ENCODE results near the gene SEPHS1.
"Not testable (repeated sequence)": the region's sequence is repeated elsewhere in the genome, so short reads cannot be mapped to it uniquely, and the experiment has no call there.

The SEPHS1 gene

GRCh38 chr10:13322615-13323148 is 25.4 kb downstream of the SEPHS1 start:
- DNase-seq = no peak

GRCh38 chr10:13321576-13321975 is 26.5 kb downstream of the SEPHS1 start:
- no peak for DNase-seq

- no peak for DNase-seq
Measured at GRCh38 chr10:13319166-13319565, 28.9 kb downstream of the SEPHS1 start.

- DNase-seq = no peak
Measured at GRCh38 chr10:13317474-13317873, 30.6 kb downstream of the SEPHS1 start.

GRCh38 chr10:13316635-13317311 is 31.3 kb downstream of the SEPHS1 start:
- no peak for DNase-seq

GRCh38 chr10:13315361-13315760 is 32.7 kb downstream of the SEPHS1 start:
- no peak for DNase-seq

GRCh38 chr10:13311177-13311575 is 36.9 kb downstream of the SEPHS1 start:
- DNase-seq = no peak

DNA sequence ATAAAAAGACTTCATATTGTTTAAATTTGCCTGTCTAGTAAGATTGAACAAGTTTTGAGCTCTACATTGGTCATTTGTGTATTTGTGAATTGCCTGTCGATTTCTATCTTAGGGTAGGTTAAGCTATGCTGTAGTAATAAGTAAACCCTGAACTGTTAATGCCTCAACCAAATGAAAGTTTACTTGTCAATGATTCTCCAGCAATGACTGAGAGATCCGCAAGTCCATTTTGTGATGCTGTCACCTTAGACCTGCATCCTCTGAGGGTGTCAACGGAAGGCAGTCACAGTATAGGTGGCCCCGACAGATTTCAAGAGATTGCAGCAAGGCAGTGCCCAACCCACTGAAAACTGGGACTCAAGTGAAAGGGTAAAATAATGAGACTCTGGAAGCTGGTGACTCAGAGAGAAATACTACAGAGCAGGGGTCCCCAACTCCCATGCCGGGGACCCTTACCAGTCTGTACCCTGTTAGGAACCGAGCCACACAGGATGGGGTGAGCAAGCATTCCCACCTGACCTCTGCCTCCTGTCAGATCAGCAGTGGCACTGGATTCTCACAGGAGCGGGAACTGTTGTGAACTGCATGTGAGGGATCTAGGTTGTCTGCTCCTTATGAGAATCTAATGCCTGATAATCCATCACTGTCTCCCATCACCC is 37.4 kb downstream of the SEPHS1 start:
- no peak for DNase-seq

DNA sequence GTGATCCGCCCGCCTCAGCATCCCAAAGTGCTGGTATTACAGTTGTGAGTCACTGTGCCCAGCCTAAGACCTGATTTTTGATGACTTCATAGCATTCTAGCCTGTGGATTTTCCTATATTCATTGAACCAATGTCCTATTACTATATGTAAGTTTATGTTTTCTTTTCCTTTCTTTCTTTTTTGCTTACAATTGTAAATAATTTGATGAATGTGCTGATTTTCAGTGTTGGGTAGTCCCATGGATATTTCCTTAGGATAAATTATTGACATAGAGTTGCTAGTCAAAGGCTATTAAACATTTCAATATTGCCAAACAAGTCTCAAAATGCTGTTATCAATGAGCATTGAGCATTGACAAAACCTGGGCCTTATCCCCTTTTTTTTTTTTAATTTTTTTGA is 38.3 kb downstream of the SEPHS1 start:
- no peak for DNase-seq

- DNase-seq = no peak
Measured at GRCh38 chr10:13308096-13308495, 40.0 kb downstream of the SEPHS1 start.

DNA sequence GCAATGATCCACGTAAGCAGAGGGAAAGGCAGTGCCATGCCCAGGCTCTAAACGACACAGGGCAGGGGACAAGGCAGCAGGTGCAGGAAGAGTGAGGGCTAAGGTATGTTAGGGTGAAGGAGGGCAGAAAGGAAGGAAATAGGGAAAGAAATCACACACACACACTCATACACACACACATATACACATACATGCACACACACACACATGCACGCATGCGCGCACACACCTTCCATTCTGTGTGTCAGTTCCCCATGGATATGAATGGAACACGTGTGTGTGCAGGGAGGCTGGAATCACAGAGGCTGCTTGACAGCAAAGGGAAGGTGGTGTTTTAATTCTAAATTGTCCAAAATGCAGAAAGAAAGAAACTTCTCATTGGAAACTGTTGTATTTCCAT is 42.0 kb downstream of the SEPHS1 start:
- no peak for DNase-seq

DNA sequence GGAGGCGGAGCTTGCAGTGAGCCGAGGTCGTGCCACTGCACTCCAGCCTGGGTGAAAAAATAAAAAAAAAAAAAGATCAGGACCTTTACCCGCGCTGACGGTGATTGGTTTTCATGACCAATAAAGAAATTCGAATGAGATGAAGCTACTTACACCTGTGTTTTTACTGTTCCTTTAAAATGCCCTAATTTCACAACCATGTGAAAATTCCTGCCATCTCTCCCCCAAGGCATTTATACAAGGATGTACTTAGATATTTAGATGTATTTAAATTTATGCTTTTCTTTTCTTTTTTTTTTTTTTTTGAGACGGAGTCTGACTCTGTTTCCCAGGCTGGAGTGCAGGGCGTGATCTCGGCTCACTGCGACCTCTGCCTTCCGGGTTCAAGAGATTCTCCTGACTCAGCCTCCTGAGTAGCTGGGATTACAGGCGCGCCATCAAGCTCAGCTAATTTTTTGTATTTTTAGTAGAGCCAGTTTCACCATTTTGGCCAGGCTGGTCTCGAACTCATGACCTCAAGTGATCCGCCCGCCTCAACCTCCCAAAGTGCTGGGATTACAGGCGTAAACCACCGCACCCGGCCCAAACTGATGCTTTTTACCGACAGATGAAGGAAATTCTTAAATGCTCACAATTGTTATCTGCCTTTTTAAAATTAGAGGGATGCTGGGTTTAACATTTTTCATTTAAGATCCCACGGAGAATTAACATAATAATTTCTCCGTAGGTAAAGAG is 45.1 kb downstream of the SEPHS1 start:
- no peak for DNase-seq

- peak; percentile 48 to 62 (median 56) for DNase-seq
Measured at GRCh38 chr10:13299437-13300287, 48.4 kb downstream of the SEPHS1 start, which contains the start of gene PHYH. Gene PHYH, minus strand, starts transcription at chr10:13300064. Its CDS starts 22 bp downstream, at chr10:13300042.

GRCh38 chr10:13298748-13299436 is 49.2 kb downstream of the SEPHS1 start:
- no peak for DNase-seq

- no peak for DNase-seq
Measured at GRCh38 chr10:13296476-13296875, 51.6 kb downstream of the SEPHS1 start.

- DNase-seq = no peak
Measured at GRCh38 chr10:13294784-13295183, 53.3 kb downstream of the SEPHS1 start.

GRCh38 chr10:13291821-13292773 is 56.0 kb downstream of the SEPHS1 start:
- DNase-seq = no peak

DNA sequence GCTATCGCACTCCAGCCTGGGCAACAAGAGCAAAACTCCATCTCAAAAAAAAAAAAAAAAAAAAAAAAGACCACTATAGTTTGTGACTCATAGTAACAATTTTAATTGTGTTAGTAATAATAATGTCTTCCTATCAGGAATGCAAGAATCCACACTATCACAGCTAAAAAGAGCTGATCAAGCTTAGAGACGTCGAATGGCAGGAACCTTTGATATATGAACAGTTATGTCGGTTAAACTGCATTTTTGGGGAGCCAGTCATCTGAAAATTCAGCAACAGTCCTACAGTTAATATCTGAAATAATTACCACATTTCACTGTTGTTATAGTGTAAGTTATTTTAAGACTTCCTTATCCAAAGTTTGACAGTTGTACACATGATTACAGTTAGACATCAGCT is 57.0 kb downstream of the SEPHS1 start:
- DNase-seq = no peak

DNA sequence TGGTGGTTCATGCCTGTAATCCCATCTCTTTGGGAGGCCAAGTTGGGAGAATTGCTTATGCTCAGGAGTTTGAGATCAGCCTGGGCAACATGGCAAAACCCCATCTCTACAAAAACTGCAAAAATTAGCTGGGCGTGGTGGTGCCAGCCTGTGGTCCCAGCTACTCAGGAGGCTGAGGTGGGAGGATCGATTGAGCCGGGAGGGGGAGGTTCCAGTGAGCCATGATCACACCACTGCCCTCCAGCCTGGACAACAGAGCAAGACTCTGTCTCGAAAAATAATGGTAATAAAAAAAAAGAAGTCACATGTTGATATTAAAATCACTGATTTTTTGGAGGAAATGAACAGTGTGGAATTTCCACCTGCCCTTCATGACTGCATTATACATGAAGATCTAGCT is 64.0 kb downstream of the SEPHS1 start:
- DNase-seq = no peak

GRCh38 chr10:13282348-13282747 is 65.7 kb downstream of the SEPHS1 start:
- DNase-seq = not testable (repeated sequence)
